GM21529 (cell line): ENCODE measurements around the gene ANKRD40.

Experiments
- ATAC-seq: cut with Tn5 transposase; IDR thresholded peaks from one replicate; pipeline ENCODE4 v1.9.1; 2021; ENCODE audit not compliant: unreplicated experiment

The ANKRD40 gene

DNA sequence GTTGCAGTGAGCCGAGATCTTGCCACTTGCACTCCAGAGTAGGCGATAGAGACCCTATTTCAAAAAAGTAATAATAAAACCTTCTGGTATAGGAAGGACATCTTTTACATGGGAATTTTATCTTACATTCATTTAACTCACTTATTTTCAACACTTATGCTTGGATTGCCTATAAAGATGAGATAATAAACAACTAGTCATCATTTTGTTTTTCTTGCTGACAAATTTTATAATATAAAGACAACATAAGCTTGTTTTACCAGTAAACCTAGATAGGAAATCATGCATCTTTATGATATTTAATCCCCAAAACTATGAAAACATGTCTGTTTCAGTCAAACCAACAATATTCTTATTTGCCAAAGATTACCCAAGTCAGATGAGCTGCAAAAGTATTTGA is 56.1 kb downstream of the ANKRD40 start:
- ATAC-seq = no peak

DNA sequence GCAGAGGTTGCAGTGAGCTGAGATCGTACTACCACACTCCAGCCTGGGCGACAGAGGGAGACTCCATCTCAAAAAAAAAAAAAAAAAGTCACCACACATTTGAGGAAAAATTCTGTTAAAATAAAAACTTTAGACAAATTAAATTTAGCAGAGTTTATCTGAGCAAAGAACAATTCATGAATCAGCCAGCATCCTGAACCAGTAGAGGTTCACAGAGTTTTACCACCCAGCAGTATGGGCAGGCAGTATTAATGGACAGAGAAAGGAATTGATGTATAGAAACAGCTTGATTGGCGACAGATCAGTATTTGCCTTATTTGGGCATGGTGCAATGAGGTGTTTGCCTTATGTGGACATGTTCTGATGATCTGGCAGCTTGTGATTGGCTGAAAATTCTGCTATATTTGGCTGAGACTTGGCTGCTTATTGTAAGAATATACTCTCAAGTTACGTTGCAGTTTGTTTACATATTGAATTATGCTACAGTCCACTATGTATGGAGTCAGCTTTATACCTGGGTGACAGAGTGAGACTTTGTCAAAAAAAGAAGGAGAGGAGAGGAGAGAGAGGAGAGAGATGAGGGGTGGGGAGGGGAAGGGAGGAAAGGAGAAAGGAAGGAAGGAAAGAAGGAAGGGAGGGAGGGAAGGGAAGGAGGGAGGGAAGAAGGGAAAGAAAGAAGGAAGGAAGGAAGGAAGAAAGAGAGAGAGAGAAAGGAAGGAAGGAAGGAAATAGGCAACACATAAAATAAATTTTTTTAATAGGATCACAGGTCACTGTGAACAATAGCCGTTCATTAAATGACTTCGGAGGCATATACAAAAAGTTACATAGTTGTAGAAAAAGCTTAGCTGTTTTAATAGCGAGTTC is 58.4 kb downstream of the ANKRD40 start:
- no peak for ATAC-seq

DNA sequence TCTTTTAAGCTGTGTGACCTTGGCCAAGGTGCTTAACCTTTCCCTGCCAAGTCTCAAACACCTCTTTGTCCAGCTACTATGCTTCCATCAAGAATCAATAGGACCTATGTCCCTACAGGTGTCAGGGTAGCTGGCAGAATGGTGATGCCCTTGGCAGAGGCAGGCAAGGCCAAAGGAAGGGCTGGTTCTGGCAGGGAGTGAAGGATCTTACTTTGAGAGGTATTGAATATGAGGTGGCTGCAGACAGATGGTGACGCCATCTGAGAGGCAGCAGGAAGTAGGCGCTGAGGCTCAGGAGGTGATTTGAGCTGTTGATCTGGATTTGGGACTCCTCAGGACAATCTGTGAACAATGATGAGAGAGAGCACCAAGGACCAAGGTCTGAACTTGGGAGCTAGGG is 60.5 kb downstream of the ANKRD40 start:
- ATAC-seq = no peak

DNA sequence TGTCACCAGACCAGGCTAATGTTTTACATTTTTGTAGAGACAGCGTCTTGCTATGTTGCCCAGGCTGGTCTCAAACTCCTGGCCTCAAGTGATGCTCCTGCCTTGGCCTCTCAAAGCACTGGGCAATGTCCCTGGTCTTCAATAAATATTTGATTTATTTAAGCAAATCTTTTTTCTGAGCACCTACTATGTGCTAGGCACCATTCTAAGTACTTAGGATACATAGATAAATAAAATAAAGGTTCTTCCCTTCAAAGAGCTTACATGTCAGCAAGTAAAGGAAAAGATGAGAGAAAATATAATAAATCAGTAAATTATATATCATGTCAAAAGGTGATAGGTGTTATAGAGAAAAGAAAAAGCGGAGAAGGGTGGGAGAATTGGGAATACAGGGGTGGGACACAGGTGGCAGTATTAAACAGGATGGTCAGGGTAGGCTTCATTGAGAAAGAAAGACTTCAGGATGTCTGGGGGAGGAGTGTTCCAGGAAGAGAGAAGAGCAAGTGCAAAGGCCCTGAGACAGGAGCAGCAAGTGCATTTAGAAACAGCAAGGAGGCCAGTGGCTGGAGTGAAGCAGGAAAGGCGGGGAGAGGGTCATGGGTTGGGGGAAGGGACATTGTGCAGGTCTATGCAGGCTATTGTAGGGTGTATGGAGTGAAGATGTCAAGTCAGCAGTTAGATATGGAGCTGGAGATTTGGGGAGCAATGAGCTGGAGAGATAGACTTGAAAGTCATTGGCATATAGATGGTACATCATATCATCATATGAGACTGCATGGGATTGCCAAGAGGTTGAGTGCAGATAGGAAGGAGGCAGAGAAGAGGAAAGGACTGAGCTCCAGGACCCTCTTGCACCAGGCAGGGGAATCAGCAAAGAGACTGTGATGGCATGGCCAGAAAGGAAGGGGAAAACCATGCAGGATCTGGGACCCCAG is 61.7 kb downstream of the ANKRD40 start:
- ATAC-seq = no peak
